A549 (cell line): ENCODE data around the gene DIAPH1. TPM values are rescaled to one million over a fixed set of nuclear protein-coding genes. Genes with fewer than 3 reads are reported as not detected.

ENCODE experiments used
- ATAC-seq, 2 experiments: fragments of 200-7000 bp in 1 of 2; fragments of >200 bp in 1 of 2; cut with Nextera tagmentation in 1 of 2; cut with Tn5 transposase in 1 of 2; 3 replicates each; pipeline versions ENCODE4 v1.8.0 to v1.9.1; 2018 to 2020; ENCODE audit warnings: mild to moderate bottlenecking in 1 of 2, moderate library complexity in 1 of 2
- CTCF ChIA-PET: fragments of 300-600 bp; sonication (Branson Sonifier 250); formaldehyde crosslinking; extraction: SDS; loops from one replicate; lab custom pipeline; 2021; ENCODE audit warnings: antibody characterized with exemption, inconsistent platforms; lab: Yijun Ruan, JAX
- POLR2A ChIA-PET: fragments of 350-600 bp; formaldehyde crosslinking; extraction: SDS; loops from one replicate; lab custom pipeline; 2021; ENCODE audit warnings: antibody characterized with exemption, inconsistent platforms; lab: Yijun Ruan, JAX
- DNase-seq, 2 experiments: peaks; one replicate each; pipeline versions ENCODE4 v3.0.0 to v3.0.0-alpha.2; 2011 to 2016; ENCODE audit warnings: low read depth in 1 of 2, low spot score in 1 of 2
- FAIRE-seq: peaks from 2 replicates; lab custom pipeline; 2011; peaks lifted over from hg19 to GRCh38; lab: Jason Lieb, UNC
- H3K27ac ChIP-seq, 2 experiments: fragments of >200 bp; sonication (Bioruptor Twin); formaldehyde crosslinking; 3 replicates each; pipeline ENCODE4 v1.5.1; 2016 to 2017
- H3K4me1 ChIP-seq: fragments of >200 bp; sonication (Bioruptor Twin); formaldehyde crosslinking; 3 replicates; pipeline ENCODE4 v1.6.1; 2016
- H3K4me2 ChIP-seq: fragments of >200 bp; sonication (Bioruptor Twin); formaldehyde crosslinking; 3 replicates; pipeline ENCODE4 v1.6.1; 2016
- H3K4me3 ChIP-seq: fragments of >200 bp; sonication (Bioruptor Twin); formaldehyde crosslinking; 3 replicates; pipeline ENCODE4 v1.5.1; 2016
- H3K9me3 ChIP-seq: fragments of >200 bp; sonication (Bioruptor Twin); formaldehyde crosslinking; 3 replicates; pipeline ENCODE4 v1.6.1; 2016
- BCL3 ChIP-seq: fragments of >200 bp; sonication (Bioruptor Twin); formaldehyde crosslinking; IDR thresholded peaks from 3 replicates; pipeline ENCODE4 v1.6.1; 2016
- CBX8 ChIP-seq: fragments of 200-600 bp; sonication (generic); IDR thresholded peaks from 2 replicates; pipeline ENCODE4 v1.6.1; 2016
- CEBPB ChIP-seq, 2 experiments: fragments of >200 bp in 1 of 2; sonication (Bioruptor Twin) in 1 of 2; formaldehyde crosslinking in 1 of 2; IDR thresholded peaks; 2 replicates each; pipeline ENCODE4 v1.6.1; 2012 to 2016
- EHMT2 ChIP-seq: fragments of 200-600 bp; sonication (generic); IDR thresholded peaks from 2 replicates; pipeline ENCODE4 v1.6.1; 2016; ENCODE audit warnings: antibody characterized with exemption, low read depth, mild to moderate bottlenecking, moderate library complexity
- ESRRA ChIP-seq: fragments of 150-350 bp; IDR thresholded peaks from 2 replicates; pipeline ENCODE4 v1.6.1; 2014; ENCODE audit warnings: mild to moderate bottlenecking, low read length, borderline replicate concordance
- FOSL2 ChIP-seq, 2 experiments: fragments of 450-650 bp in 1 of 2; fragments of >200 bp in 1 of 2; sonication (Bioruptor Twin) in 1 of 2; formaldehyde crosslinking; IDR thresholded peaks; 2 replicates each; pipeline versions ENCODE4 v1.5.0 to v1.6.1; 2016 to 2020; ENCODE audit warnings: mild to moderate bottlenecking in 1 of 2, moderate library complexity in 1 of 2
- GATA3 ChIP-seq: IDR thresholded peaks from 2 replicates; pipeline ENCODE4 v1.6.1; 2012; ENCODE audit warnings: borderline replicate concordance
- HES2 ChIP-seq: fragments of >200 bp; sonication (Bioruptor Twin); formaldehyde crosslinking; IDR thresholded peaks from 2 replicates; pipeline ENCODE4 v1.6.1; 2016
- HEYL ChIP-seq: fragments of 250-450 bp; sonication (Bioruptor Pico); IDR thresholded peaks from 2 replicates; pipeline ENCODE4 v1.8.0; 2021; ENCODE audit warnings: mild to moderate bottlenecking, moderate library complexity
- HMGXB4 ChIP-seq: fragments of 250-450 bp; sonication (Bioruptor Pico); IDR thresholded peaks from 2 replicates; pipeline ENCODE4 v1.5.0; 2021; ENCODE audit warnings: mild to moderate bottlenecking, moderate library complexity, borderline replicate concordance
- JUN ChIP-seq, 2 experiments: fragments of >200 bp; sonication (Bioruptor Twin); formaldehyde crosslinking; IDR thresholded peaks; 2 replicates in 1 of 2; 3 replicates in 1 of 2; pipeline ENCODE4 v1.6.1; 2016 to 2017
- JUNB ChIP-seq: fragments of >200 bp; sonication (Bioruptor Twin); formaldehyde crosslinking; IDR thresholded peaks from 2 replicates; pipeline ENCODE4 v1.6.1; 2016
- KDM5A ChIP-seq: fragments of 200-600 bp; sonication (generic); IDR thresholded peaks from 2 replicates; pipeline ENCODE4 v1.6.1; 2016; ENCODE audit warnings: antibody characterized with exemption, mild to moderate bottlenecking
- MAFK ChIP-seq: fragments of 450-650 bp; IDR thresholded peaks from 2 replicates; pipeline ENCODE4 v1.6.1; 2014; ENCODE audit not compliant: partially characterized antibody
- MAX ChIP-seq: IDR thresholded peaks from 2 replicates; pipeline ENCODE4 v1.6.1; 2012
- POLR2AphosphoS2 ChIP-seq: conservative IDR thresholded peaks from 2 replicates; pipeline ENCODE4 v1.6.1; 2012; ENCODE audit warnings: low read length, improper control_type of control experiment, inconsistent platforms
- SMC3 ChIP-seq: fragments of >200 bp; sonication (Bioruptor Twin); formaldehyde crosslinking; IDR thresholded peaks from 3 replicates; pipeline ENCODE4 v1.6.1; 2018; ENCODE audit warnings: inconsistent platforms
- ZFP36 ChIP-seq: fragments of 450-650 bp; IDR thresholded peaks from 2 replicates; pipeline ENCODE4 v1.6.1; 2014; ENCODE audit warnings: borderline replicate concordance; ENCODE audit not compliant: partially characterized antibody
- WGBS: methylation state at CpG from one replicate; pipeline ENCODE4 v1.1.6; 2017; ENCODE audit errors: missing lambda C conversion rate; 5-methylcytosine and 5-hydroxymethylcytosine counted together
- polyA plus RNA-seq, 4 experiments: library from polyadenylated mRNA; depleted of rRNA in 3 of 4; stranded (reverse); fragments of >200 nt; fragmentation: RNase III in 1 of 4; extraction: RNeasy Plus Mini Kit Qiagen cat#74134 plus additional on column Dnase treatment in 1 of 4; gene quantifications; 2 replicates in 3 of 4; 3 replicates in 1 of 4; pipeline ENCODE4 v1.2.3, GENCODE V29; 2011 to 2017

DIAPH1 gene
- polyA plus RNA-seq, 2 of the 4 experiments (the other 2 are of a cell fraction) = 53.4 to 59.8 TPM

GRCh38 chr5:141522301-141522700 is 96.5 kb downstream of the DIAPH1 start:
- TF ChIP-seq JUNB (no peak), POLR2AphosphoS2 (no peak), JUN (IDR thresholded peaks at IDR 0.05) (no peak), ZFP36 (no peak), HES2 (no peak), CBX8 (no peak), MAFK (no peak), BCL3 (no peak), GATA3 (no peak), KDM5A (no peak), HMGXB4 (CRISPR knock-in tag) (no peak), ESRRA (no peak), HEYL (CRISPR knock-in tag) (no peak)
- TF ChIP-seq, all 56 proteins: peak for 0
- FAIRE-seq (no peak), ATAC-seq (no peak), DNase-seq (no peak)
- Histone ChIP-seq H3K27ac (no peak overlapping the region), H3K4me1 (peaks cover 36% of the 10 kb centered on the region), H3K4me3 (no peak overlapping the region), H3K9me3 (no peaks in the 10 kb centered on the region), H3K4me2 (no peak overlapping the region)
- POLR2A ChIA-PET = no interaction called here
- WGBS = 91% methylated on average over 2 of the region's 2 CpGs
- CTCF ChIA-PET = interaction anchor here (0.7 to 12.8 kb wide), 20 partner anchors 14 to 706 kb away, joined by 3 to 163 read pairs (median 5); partner anchors contain the start of genes PCDHB11, PCDHB14, PCDHGA2 and PCDHGA7

- WGBS = 47% methylated on average over 2 of the region's 2 CpGs
- FAIRE-seq = no peak
- TF ChIP-seq GATA3 = peak; percentile 71; the same call in 1 of the 2 replicates
- TF ChIP-seq CEBPB (IDR thresholded peaks at IDR 0.05) = peak in 1 of 2 experiments; percentile 59; a peak in 2 of 4 replicates
- TF ChIP-seq SMC3 = no peak
- peak; percentile 83 for TF ChIP-seq JUNB
- peak in 1 of 2 experiments; percentile 26; a peak in 1 of 5 replicates for TF ChIP-seq JUN (IDR thresholded peaks at IDR 0.05)
- TF ChIP-seq FOSL2 (IDR thresholded peaks at IDR 0.05) = peak; percentile 84
- TF ChIP-seq FOSL2 (CRISPR knock-in tag; IDR thresholded peaks at IDR 0.05) = peak; percentile 89
- TF ChIP-seq MAX = peak; percentile 72
- peak; percentile 8 for TF ChIP-seq MAFK
- no peak for TF ChIP-seq EHMT2
- POLR2A ChIA-PET = interaction anchor here (1.0 to 1.2 kb wide), 2 partner anchors 182 to 200 kb away, joined by 3 to 5 read pairs; partner anchors contain the start of genes PCDHGA2 and TAF7
- H3K4me3 ChIP-seq = no peak overlapping the region
- ATAC-seq = peak; percentile 69 to 78; a peak in 5 of 6 replicates
- H3K4me1 ChIP-seq = peaks cover 36% of the 10 kb centered on the region
- no peaks in the 10 kb centered on the region for H3K9me3 ChIP-seq
- peak overlapping the region; percentile 55 for H3K4me2 ChIP-seq
- DNase-seq = peak; percentile 74 to 75
- peak overlapping the region; percentile 42 to 55; a peak in 3 of 6 replicates for H3K27ac ChIP-seq
- CTCF ChIA-PET = interaction anchor here (0.7 to 12.8 kb wide), 17 partner anchors 13 to 705 kb away, joined by 3 to 163 read pairs (median 6); partner anchors contain the start of genes PCDHB11, PCDHB14, PCDHB2 and PCDHB9
Measured at GRCh38 chr5:141521244-141521781, 97.5 kb downstream of the DIAPH1 start.
